Astrocyte of the spinal cord (primary cell): ENCODE data around the gene MED19.

Experiments used
- DNase-seq: peaks from one replicate; pipeline ENCODE4 v3.0.0; 2011; ENCODE audit warnings: low read depth, low spot score
- H3K4me3 ChIP-seq: 2 replicates; pipeline ENCODE4 v1.5.1; 2011; ENCODE audit warnings: low read depth, mild to moderate bottlenecking, low read length, moderate library complexity
- in situ Hi-C: cut with HindIII; loops from 2 replicates; pipeline ENCODE4 v1.10.0; 2017; ENCODE audit warnings: low sequenced_read_pairs
- TF ChIP-seq, protein P1 (sequence below): IDR thresholded peaks from 2 replicates; pipeline ENCODE4 v1.5.1; 2012; ENCODE audit warnings: low read depth, mild to moderate bottlenecking, low read length, inconsistent platforms

The MED19 gene

DNA sequence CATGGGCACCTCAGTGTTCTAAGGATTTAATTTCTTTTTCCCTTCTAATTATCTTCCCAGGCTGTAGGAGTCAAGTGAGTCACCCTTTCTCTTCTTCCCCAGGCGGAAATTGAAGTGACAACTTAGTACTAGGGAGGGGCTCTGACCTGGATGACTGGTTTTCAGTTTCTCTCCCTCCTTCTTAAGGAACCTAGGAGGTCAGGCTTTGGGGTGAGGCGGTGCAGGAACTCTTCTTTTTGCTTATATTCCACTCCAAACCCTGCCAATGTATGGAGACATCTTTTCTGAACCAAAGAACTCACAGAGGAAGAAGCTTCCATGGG, 31.5 kb downstream of the MED19 start:
- H3K4me3 ChIP-seq = no peak overlapping the region
- DNase-seq = no peak
- in situ Hi-C loops = no loop called here
- TF ChIP-seq, protein P1, sequence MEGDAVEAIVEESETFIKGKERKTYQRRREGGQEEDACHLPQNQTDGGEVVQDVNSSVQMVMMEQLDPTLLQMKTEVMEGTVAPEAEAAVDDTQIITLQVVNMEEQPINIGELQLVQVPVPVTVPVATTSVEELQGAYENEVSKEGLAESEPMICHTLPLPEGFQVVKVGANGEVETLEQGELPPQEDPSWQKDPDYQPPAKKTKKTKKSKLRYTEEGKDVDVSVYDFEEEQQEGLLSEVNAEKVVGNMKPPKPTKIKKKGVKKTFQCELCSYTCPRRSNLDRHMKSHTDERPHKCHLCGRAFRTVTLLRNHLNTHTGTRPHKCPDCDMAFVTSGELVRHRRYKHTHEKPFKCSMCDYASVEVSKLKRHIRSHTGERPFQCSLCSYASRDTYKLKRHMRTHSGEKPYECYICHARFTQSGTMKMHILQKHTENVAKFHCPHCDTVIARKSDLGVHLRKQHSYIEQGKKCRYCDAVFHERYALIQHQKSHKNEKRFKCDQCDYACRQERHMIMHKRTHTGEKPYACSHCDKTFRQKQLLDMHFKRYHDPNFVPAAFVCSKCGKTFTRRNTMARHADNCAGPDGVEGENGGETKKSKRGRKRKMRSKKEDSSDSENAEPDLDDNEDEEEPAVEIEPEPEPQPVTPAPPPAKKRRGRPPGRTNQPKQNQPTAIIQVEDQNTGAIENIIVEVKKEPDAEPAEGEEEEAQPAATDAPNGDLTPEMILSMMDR = no peak

DNA sequence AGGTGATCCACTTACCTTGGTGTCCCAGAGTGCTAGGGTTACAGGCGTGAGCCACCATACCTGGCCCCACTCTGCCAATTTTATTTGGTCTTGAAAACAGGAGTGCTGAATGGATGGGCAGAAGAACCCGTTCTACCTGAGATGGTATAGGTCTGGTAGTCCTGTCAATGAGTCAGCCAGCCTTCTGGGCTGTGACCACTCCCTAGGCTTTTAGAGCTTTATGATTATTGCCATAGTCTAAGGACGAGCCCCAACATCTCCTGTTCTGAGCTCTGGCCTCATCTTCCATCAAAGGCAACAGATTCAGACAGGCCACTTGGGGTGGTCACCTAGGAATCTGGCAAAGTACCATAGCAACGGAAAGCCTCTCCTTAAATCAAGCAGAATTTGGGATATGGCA, 32.6 kb downstream of the MED19 start:
- in situ Hi-C loops = no loop called here
- no peak for DNase-seq
- H3K4me3 ChIP-seq = no peak overlapping the region
- TF ChIP-seq, protein P1 = no peak

DNA sequence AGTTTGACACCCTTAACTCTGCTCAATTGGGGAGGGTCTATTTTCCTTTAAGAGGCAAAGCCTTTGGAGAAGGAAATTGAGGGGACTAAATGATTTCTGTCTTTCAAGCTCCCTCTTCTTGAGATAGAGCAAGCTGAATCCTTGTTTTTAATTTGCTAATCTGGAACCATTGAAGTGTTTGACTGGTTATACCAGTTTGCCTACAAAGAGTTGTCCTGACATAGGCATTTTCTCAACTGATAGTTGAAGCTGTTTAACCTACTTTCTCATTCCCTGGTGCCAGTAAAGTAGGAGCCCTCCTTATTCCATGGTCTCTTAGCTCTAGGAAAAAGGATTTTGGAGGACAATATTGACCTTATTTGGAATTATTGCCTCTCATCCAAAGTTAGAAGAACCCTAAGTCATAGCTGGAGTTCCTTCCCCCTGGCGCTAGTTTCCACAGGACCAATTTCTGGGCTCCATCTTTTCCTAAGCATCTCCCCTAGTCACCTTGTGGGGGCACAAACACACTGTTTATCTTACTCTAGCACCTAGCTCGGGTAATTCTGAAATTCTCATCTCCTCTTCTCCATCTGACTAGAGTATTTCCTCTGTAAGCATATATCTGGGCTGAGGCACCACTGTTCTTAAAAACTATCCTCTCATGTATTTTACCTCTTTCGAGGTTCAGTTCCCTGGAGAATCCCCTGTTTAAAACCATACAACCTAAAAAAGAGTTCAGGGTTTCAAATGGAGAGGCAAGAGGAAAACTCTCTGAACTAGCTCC, 36.7 kb downstream of the MED19 start:
- in situ Hi-C loops = no loop called here
- TF ChIP-seq, protein P1 = no peak
- no peak overlapping the region for H3K4me3 ChIP-seq
- no peak for DNase-seq

DNA sequence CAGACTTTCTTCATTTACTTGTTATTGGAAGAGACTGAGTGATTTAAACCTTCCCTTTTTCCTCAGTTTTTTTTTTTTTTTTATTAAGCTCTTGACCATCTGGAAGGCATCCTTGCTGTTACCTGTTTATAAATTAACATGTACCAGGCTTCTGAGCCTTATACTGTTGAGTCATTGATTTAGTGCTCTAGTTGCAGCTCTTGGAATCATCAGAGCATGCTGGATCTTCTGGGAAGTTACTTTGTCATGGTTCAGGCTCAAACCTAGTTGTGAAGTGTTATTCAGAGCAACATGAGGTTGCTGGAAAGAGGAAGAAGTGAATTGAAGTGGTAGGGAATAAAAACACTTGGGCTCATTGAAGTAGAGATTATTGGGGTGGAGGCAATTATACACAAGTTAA, 37.8 kb downstream of the MED19 start:
- in situ Hi-C loops = no loop called here

DNA sequence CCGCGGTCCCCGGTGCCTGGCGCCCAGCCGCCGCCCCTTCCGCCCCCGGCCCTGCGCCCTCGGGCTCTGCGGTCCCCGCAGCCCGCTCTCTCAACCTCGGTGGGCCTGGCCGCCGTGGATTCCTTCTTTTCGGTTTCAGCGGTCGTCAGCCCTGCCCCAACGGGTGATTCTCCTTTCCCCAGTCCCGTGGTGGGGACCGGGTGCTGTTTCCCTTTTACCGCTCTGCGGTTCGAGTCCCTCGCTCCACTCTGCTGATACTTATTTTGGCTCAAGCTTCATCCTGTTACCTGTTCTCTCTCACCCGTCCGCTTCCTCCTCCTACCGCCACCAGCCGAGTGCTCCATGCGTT, 43.6 kb downstream of the MED19 start:
- DNase-seq = no peak
- H3K4me3 ChIP-seq = peak overlapping the region; percentile 95
- TF ChIP-seq, protein P1 = no peak
- in situ Hi-C loops = no loop called here

More for the DNA sequence above, 37.8 kb downstream of the MED19 start:
- no peak overlapping the region for H3K4me3 ChIP-seq
- TF ChIP-seq, protein P1 = no peak
- no peak for DNase-seq

DNA sequence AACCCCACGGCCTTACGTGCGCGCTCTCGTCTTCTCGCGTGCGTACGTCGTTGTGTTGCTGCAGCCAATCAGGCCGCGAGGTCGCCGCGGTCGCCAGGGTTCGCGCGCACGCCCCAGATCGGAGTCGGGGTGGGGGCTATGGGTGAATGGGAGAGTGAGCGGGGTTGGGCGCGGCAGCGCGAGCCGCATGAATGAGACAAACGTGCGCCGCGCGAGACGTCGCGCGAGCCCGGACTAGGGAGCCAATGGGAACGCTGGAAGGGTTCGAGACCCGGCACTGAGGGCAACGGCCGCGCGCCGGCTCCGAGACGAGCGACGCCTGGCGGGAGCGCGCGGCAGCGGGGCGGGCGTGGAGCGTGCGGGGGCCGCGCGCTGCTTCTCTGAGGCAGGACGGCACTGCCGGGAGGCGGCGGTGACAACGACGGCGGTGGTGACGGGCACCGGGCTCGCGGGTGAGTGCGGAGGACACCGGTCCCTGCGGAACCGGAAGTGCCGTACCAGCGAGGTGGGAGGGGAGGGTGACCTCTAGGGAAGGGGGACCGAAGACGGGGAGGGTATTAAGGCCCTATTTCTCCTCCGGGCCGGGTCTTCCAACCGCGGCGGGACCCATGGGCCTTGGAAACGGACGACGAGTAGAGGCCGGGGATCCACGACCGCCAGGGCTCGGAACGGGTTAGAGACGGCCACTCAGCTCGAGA, 44.1 kb downstream of the MED19 start, which contains the start of gene ZDHHC5:
TSS of gene ZDHHC5 (plus strand) at position 379 of the 698 bp plus-strand sequence. CDS start 4,977 bp downstream, outside the sequence.
- peak within 1 kb of the TSS; percentile 95 for H3K4me3 ChIP-seq
- DNase-seq = peak; percentile 100
- TF ChIP-seq, protein P1 = peak; percentile 42
- in situ Hi-C loops = no loop called here
